HepG2 (cell line): ENCODE measurements around the gene SPACA9. TPM values are rescaled to one million over a fixed set of nuclear protein-coding genes. Genes with fewer than 3 reads are reported as not detected.

ENCODE experiments used
- AKNA ChIP-seq: sonication (generic); formaldehyde crosslinking; IDR thresholded peaks from 2 replicates; pipeline ENCODE4 v1.4.0; 2020; ENCODE audit warnings: missing genetic modification reagents, borderline replicate concordance
- BATF2 ChIP-seq: sonication (generic); formaldehyde crosslinking; IDR thresholded peaks from 2 replicates; pipeline ENCODE4 v1.8.0; 2022; ENCODE audit warnings: mild to moderate bottlenecking, missing genetic modification reagents, moderate library complexity
- BCL3 ChIP-seq: sonication (generic); formaldehyde crosslinking; IDR thresholded peaks from 2 replicates; pipeline ENCODE4 v1.5.1; 2020; ENCODE audit warnings: mild to moderate bottlenecking, missing genetic modification reagents, moderate library complexity
- E2F2 ChIP-seq: sonication (generic); formaldehyde crosslinking; IDR thresholded peaks from 2 replicates; pipeline ENCODE4 v1.4.0; 2020; ENCODE audit warnings: missing genetic modification reagents, borderline replicate concordance
- KMT2B ChIP-seq: IDR thresholded peaks from 2 replicates; pipeline ENCODE4 v1.6.1; 2016; ENCODE audit warnings: missing genetic modification reagents, missing compliant biosample characterization
- MAF1 ChIP-seq: sonication (generic); formaldehyde crosslinking; IDR thresholded peaks from 2 replicates; pipeline ENCODE4 v1.5.0; 2020; ENCODE audit warnings: missing genetic modification reagents, borderline replicate concordance
- MIXL1 ChIP-seq: IDR thresholded peaks from 2 replicates; pipeline ENCODE4 v1.6.1; 2016
- RNF2 ChIP-seq: fragments of 450-650 bp; conservative IDR thresholded peaks from 2 replicates; pipeline ENCODE4 v1.6.1; 2016; ENCODE audit warnings: low read depth
- SETDB1 ChIP-seq: sonication (generic); formaldehyde crosslinking; IDR thresholded peaks from 2 replicates; pipeline ENCODE4 v1.5.1; 2020; ENCODE audit warnings: missing genetic modification reagents, mild to moderate bottlenecking, borderline replicate concordance
- SMARCE1 ChIP-seq: fragments of 450-650 bp; IDR thresholded peaks from 2 replicates; pipeline ENCODE4 v1.6.1; 2017; ENCODE audit warnings: borderline replicate concordance
- SOX13 ChIP-seq, 3 experiments: fragments of 450-650 bp in 1 of 3; sonication (generic) in 1 of 3; formaldehyde crosslinking in 1 of 3; IDR thresholded peaks in 2 of 3; conservative IDR thresholded peaks in 1 of 3; 2 replicates each; pipeline versions ENCODE4 v1.5.0 to v1.6.1; 2016 to 2020; ENCODE audit warnings: antibody characterized with exemption in 1 of 3, mild to moderate bottlenecking in 1 of 3, missing compliant biosample characterization in 1 of 3, missing genetic modification reagents in 1 of 3, moderate library complexity in 1 of 3
- XRCC5 ChIP-seq: fragments of 200-400 bp; formaldehyde crosslinking; optimal IDR thresholded peaks from 2 replicates; pipeline ENCODE3; 2017; ENCODE audit warnings: mild to moderate bottlenecking, low read length
- ZBTB49 ChIP-seq: sonication (generic); formaldehyde crosslinking; IDR thresholded peaks from 2 replicates; pipeline ENCODE4 v1.4.0; 2020; ENCODE audit warnings: missing genetic modification reagents, borderline replicate concordance
- ZC3H13 ChIP-seq: sonication (generic); formaldehyde crosslinking; IDR thresholded peaks from 2 replicates; pipeline ENCODE4 v1.8.1; 2023; ENCODE audit warnings: mild to moderate bottlenecking, missing genetic modification reagents, moderate library complexity
- ZNF605 ChIP-seq: sonication (generic); formaldehyde crosslinking; IDR thresholded peaks from 2 replicates; pipeline ENCODE4 v1.8.0; 2022; ENCODE audit warnings: mild to moderate bottlenecking, missing genetic modification reagents
- ZNF746 ChIP-seq: sonication (generic); formaldehyde crosslinking; IDR thresholded peaks from 2 replicates; pipeline ENCODE4 v1.8.0; 2022; ENCODE audit warnings: mild to moderate bottlenecking, missing genetic modification reagents
- ZNF775 ChIP-seq: sonication (generic); formaldehyde crosslinking; IDR thresholded peaks from 2 replicates; pipeline ENCODE4 v1.4.0; 2020; ENCODE audit warnings: missing genetic modification reagents, mild to moderate bottlenecking, moderate library complexity, borderline replicate concordance
- polyA plus RNA-seq, 8 experiments: library from polyadenylated mRNA; depleted of rRNA in 3 of 8; stranded (reverse) in 7 of 8; unstranded in 1 of 8; fragments of >200 nt; fragmentation: Illumina TruSeq in 4 of 8; extraction: Trizol in 4 of 8; gene quantifications; 2 replicates each; pipeline versions ENCODE4 v1.2.1 to v1.2.3, GENCODE V29; 2011 to 2016; ENCODE audit warnings: low read depth in 4 of 8, missing spikeins in 1 of 8, mixed read lengths in 1 of 8; ENCODE audit not compliant: insufficient read depth in 1 of 8
- total RNA-seq, 5 experiments: library from RNA; depleted of rRNA; stranded (reverse); fragments of >200 nt; fragmentation: Illumina TruSeq; extraction: Trizol; gene quantifications; 2 replicates each; pipeline ENCODE4 v1.2.3, GENCODE V29; 2016; ENCODE audit warnings: low read depth in 1 of 5

Gene SPACA9
- total and polyA plus RNA-seq, 2 of the 13 experiments (the other 11 are each of a cell fraction or from before 2014, with no cell fraction given): 0.15 to 0.38 TPM

- no peak for TF ChIP-seq AKNA (CRISPR knock-in tag)
- TF ChIP-seq MAF1: no peak
- no peak for TF ChIP-seq MIXL1 (CRISPR knock-in tag)
- no peak for TF ChIP-seq SOX13 (IDR thresholded peaks at IDR 0.05)
- peak in 1 of 2 experiments; percentile 19; a peak in 1 of 4 replicates for TF ChIP-seq SOX13 (CRISPR knock-in tag; conservative IDR thresholded peaks at IDR 0.05 in 1 of 2, IDR thresholded peaks at IDR 0.05 in 1 of 2)
- TF ChIP-seq BCL3 (CRISPR knock-in tag): peak; percentile 51; the same call in 1 of the 2 replicates
- TF ChIP-seq E2F2 (CRISPR knock-in tag): no peak
- TF ChIP-seq KMT2B (CRISPR knock-in tag): peak; percentile 42; the same call in 1 of the 2 replicates
- peak; percentile 61; the same call in 1 of the 2 replicates for TF ChIP-seq ZC3H13 (CRISPR knock-in tag)
- no peak for TF ChIP-seq ZBTB49 (CRISPR knock-in tag)
- 0 out of 2 replicates have a peak, but pooled peaks have one; percentile 21 for TF ChIP-seq SETDB1 (CRISPR knock-in tag)
- no peak for TF ChIP-seq XRCC5
- TF ChIP-seq ZNF775 (CRISPR knock-in tag): no peak
- TF ChIP-seq ZNF746 (CRISPR knock-in tag): no peak
- no peak for TF ChIP-seq SMARCE1
- no peak for TF ChIP-seq ZNF605 (CRISPR knock-in tag)
- TF ChIP-seq RNF2: peak; percentile 63
- TF ChIP-seq BATF2 (CRISPR knock-in tag): 0 out of 2 replicates have a peak, but pooled peaks have one; percentile 41
These were observed 639 bp upstream of the SPACA9 start, which contains the start of gene AK8 (continued) for GRCh38 chr9:132877824-132878694.
